Measurements from ENCODE around the gene ACO2.
"Not testable (repeated sequence)": the region's sequence is repeated elsewhere in the genome, so short reads cannot be mapped to it uniquely, and the experiment has no call there.

Gene ACO2

GRCh38 chr22:41429951-41430332 lies 39.0 kb upstream of the ACO2 start:
- Histone ChIP-seq H3K4me2 (ENCODE audit: low read length) (no peak overlapping the region), H3K4me3 (ENCODE audit: low read length) (no peak overlapping the region), H3K27ac (ENCODE audit: low read depth, low read length) (no peak overlapping the region), H3K4me1 (ENCODE audit: control insufficient read depth, low read length) (peaks cover 4% of the 10 kb centered on the region; the same call in 1 of the 2 replicates), H3K27me3 (ENCODE audit: control insufficient read depth, low read length) (no peaks in the 10 kb centered on the region), H3K79me2 (ENCODE audit: control insufficient read depth, low read length) (peaks cover 20% of the 10 kb centered on the region), H3K36me3 (ENCODE audit: control insufficient read depth, low read length) (peaks cover 46% of the 10 kb centered on the region), H4K20me1 (ENCODE audit: control insufficient read depth, insufficient read depth, low read depth, low read length) (no peaks in the 10 kb centered on the region), H3K9me3 (ENCODE audit: control insufficient read depth, insufficient read depth, low read length) (no peaks in the 10 kb centered on the region), H3F3A (ENCODE audit: control insufficient read depth, insufficient read depth) (peaks cover 13% of the 10 kb centered on the region; the same call in 1 of the 2 replicates), H3K9me2 (replicated peaks; ENCODE audit: control insufficient read depth, low read length) (no peaks in the 10 kb centered on the region)
- TF ChIP-seq CTCF (IDR thresholded peaks at IDR 0.05; ENCODE audit: low read depth, low read length, poor library complexity, severe bottlenecking) (no peak), EZH2phosphoT487 (IDR thresholded peaks at IDR 0.05; ENCODE audit: borderline replicate concordance, low read length) (no peak)

DNA sequence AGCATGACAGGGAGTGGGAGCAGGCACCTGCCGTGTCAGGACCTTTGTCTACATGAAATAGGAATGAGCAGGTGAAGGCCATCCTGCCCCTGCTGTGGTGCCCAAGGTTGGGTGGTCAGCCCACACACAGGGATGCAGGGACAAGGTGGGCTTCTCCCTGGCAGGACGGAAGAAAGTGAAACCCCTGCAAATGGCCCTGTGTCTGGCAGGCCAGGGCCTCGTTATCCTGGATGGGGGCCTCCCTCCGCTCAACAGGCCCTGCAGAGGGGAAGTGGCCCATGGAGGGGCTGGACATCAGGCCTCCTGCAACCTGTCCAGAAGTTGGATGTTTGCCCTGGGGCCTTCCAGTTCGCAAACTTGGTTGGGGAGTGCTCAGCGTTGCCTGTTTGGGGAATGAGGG lies 37.3 kb upstream of the ACO2 start:
- no peak for TF ChIP-seq EZH2phosphoT487 (IDR thresholded peaks at IDR 0.05; ENCODE audit: borderline replicate concordance, low read length)
- no peak for TF ChIP-seq CTCF (IDR thresholded peaks at IDR 0.05; ENCODE audit: low read depth, low read length, poor library complexity, severe bottlenecking)
- no peak overlapping the region for H3K4me2 ChIP-seq (ENCODE audit: low read length)
- 0 out of 2 replicates have a peak, but pooled peaks cover 3% of the 10 kb centered on the region for H4K20me1 ChIP-seq (ENCODE audit: control insufficient read depth, insufficient read depth, low read depth, low read length)
- H3K9me3 ChIP-seq (ENCODE audit: control insufficient read depth, insufficient read depth, low read length): no peaks in the 10 kb centered on the region
- peaks cover 37% of the 10 kb centered on the region for H3K79me2 ChIP-seq (ENCODE audit: control insufficient read depth, low read length)
- H3K4me1 ChIP-seq (ENCODE audit: control insufficient read depth, low read length): peaks cover 4% of the 10 kb centered on the region; the same call in 1 of the 2 replicates
- no peak overlapping the region for H3K27ac ChIP-seq (ENCODE audit: low read depth, low read length)
- H3K9me2 ChIP-seq (replicated peaks; ENCODE audit: control insufficient read depth, low read length): no peaks in the 10 kb centered on the region
- H3K4me3 ChIP-seq (ENCODE audit: low read length): no peak overlapping the region
- H3K27me3 ChIP-seq (ENCODE audit: control insufficient read depth, low read length): no peaks in the 10 kb centered on the region
- H3F3A ChIP-seq (ENCODE audit: control insufficient read depth, insufficient read depth): peaks cover 11% of the 10 kb centered on the region; the same call in 1 of the 2 replicates
- peaks cover 55% of the 10 kb centered on the region for H3K36me3 ChIP-seq (ENCODE audit: control insufficient read depth, low read length)

DNA sequence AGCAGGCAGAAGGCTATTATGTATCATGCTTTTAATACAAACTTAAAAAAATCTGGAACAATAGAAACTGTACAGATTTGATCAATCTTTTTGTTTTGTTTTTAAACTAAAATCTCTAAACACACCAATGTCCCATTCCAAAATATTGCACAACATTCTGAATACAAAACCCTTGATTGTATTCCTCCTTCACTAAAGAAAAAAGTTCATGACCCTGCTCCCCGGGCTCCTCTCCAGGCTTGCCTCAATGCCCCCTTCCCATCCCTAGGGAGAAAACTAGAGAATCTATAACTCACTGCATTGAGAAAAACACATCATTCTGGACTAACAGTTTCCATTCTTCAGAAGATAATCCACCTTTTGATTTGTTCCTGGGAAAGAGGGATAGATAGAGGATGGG lies 35.4 kb upstream of the ACO2 start:
- Histone ChIP-seq H3K36me3 (ENCODE audit: control insufficient read depth, low read length) (peaks cover 61% of the 10 kb centered on the region), H3K79me2 (ENCODE audit: control insufficient read depth, low read length) (peaks cover 50% of the 10 kb centered on the region), H3F3A (ENCODE audit: control insufficient read depth, insufficient read depth) (peaks cover 13% of the 10 kb centered on the region; the same call in 1 of the 2 replicates)
- H3K27ac ChIP-seq (ENCODE audit: low read depth, low read length); H4K20me1 ChIP-seq (ENCODE audit: control insufficient read depth, insufficient read depth, low read depth, low read length); H3K4me2 ChIP-seq (ENCODE audit: low read length); H3K9me3 ChIP-seq (ENCODE audit: control insufficient read depth, insufficient read depth, low read length); H3K4me3 ChIP-seq (ENCODE audit: low read length); H3K4me1 ChIP-seq (ENCODE audit: control insufficient read depth, low read length); H3K27me3 ChIP-seq (ENCODE audit: control insufficient read depth, low read length); H3K9me2 ChIP-seq (replicated peaks; ENCODE audit: control insufficient read depth, low read length): not testable (repeated sequence)

DNA sequence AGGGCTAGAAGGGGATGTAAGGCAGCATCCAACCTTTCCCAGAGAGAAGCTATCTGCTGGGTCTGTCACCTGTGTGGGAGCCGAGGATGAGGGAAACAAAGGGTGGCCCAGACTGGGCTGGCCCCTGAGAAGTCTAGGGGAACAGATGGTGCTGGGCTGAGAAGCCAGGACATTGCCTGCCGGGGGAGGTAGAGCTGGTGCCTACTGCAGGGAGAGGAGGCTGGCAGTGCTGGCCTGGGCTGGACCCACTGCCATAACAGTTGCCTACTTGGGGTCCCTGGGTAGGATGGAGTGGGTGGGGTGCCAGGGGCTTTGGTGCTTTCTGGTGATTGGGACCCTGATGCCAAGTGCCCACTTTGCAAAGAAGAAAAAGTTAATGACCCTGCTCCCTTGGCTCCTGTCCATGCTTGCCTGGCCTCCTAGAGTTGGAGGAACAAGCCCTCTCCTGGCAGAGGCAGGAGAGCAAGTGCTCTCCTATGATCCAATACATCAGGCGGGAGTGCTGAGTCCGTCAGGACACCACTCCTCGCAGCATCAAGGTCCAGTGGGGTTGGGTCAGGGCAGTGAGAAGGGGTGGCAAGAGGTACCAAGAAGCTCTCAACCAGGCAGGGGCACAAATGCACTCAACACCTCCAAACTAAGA lies 34.4 kb upstream of the ACO2 start:
- not testable (repeated sequence) for H3K9me3 ChIP-seq (ENCODE audit: control insufficient read depth, insufficient read depth, low read length); H3K4me2 ChIP-seq (ENCODE audit: low read length); H3K4me1 ChIP-seq (ENCODE audit: control insufficient read depth, low read length); H3K9me2 ChIP-seq (replicated peaks; ENCODE audit: control insufficient read depth, low read length); H4K20me1 ChIP-seq (ENCODE audit: control insufficient read depth, insufficient read depth, low read depth, low read length); H3K27me3 ChIP-seq (ENCODE audit: control insufficient read depth, low read length); H3K4me3 ChIP-seq (ENCODE audit: low read length); H3K27ac ChIP-seq (ENCODE audit: low read depth, low read length)
- Histone ChIP-seq H3F3A (ENCODE audit: control insufficient read depth, insufficient read depth) (peaks cover 18% of the 10 kb centered on the region), H3K36me3 (ENCODE audit: control insufficient read depth, low read length) (peaks cover 69% of the 10 kb centered on the region), H3K79me2 (ENCODE audit: control insufficient read depth, low read length) (peaks cover 60% of the 10 kb centered on the region)
